Muscle of leg (tissue), 11 donors: ENCODE data around the gene VCL. TPM values are rescaled to one million over a fixed set of nuclear protein-coding genes. Genes with fewer than 3 reads are reported as not detected.

Experiments
- DNase-seq: peaks from one replicate; pipeline ENCODE4 v3.0.0; 2013
- H3K27ac ChIP-seq: one replicate; pipeline ENCODE4 v1.5.1; 2013; ENCODE audit warnings: mild to moderate bottlenecking, low read length, control low read depth
- H3K27me3 ChIP-seq: one replicate; pipeline ENCODE4 v1.6.1; 2013; ENCODE audit warnings: low read length; ENCODE audit not compliant: control insufficient read depth, insufficient read depth
- H3K36me3 ChIP-seq: one replicate; pipeline ENCODE4 v1.6.1; 2013; ENCODE audit warnings: low read length; ENCODE audit not compliant: control insufficient read depth, insufficient read depth
- H3K4me1 ChIP-seq: one replicate; pipeline ENCODE4 v1.6.1; 2013; ENCODE audit warnings: low read length; ENCODE audit not compliant: control insufficient read depth, insufficient read depth
- H3K4me3 ChIP-seq: one replicate; pipeline ENCODE4 v1.5.1; 2013; ENCODE audit warnings: low read length, control low read depth
- H3K9me3 ChIP-seq: replicated peaks from 2 replicates; pipeline ENCODE4 v1.6.1; 2013; ENCODE audit warnings: low read depth, low read length; ENCODE audit not compliant: control insufficient read depth
- WGBS: methylation state at CpG from one replicate; pipeline ENCODE4 v1.1.5; 2013; ENCODE audit warnings: missing lambda C conversion rate; ENCODE audit not compliant: insufficient coverage; 5-methylcytosine and 5-hydroxymethylcytosine counted together
- polyA plus RNA-seq, 8 donors: library from polyadenylated mRNA; unstranded; fragments of 120-200 nt; gene quantifications; one replicate each; pipeline versions ENCODE4 v1.2.1 to v1.2.3, GENCODE V29; 2013; ENCODE audit warnings: inconsistent platforms in 1 of 8, low replicate concordance in 1 of 8; ENCODE audit not compliant: insufficient read length in 8 of 8, insufficient read depth in 1 of 8
- total RNA-seq: library from RNA; stranded (reverse); fragments of 120-200 nt; gene quantifications from one replicate; pipeline ENCODE4 v1.2.4, GENCODE V29; 2013

The VCL gene
- total and polyA plus RNA-seq, 9 donors, result 99.2 to 153 (median 124) TPM

GRCh38 chr10:74079936-74080590 is 82.1 kb downstream of the VCL start:
- Histone ChIP-seq H3K36me3 (peaks cover 20% of the 10 kb centered on the region), H3K4me3 (no peak overlapping the region), H3K4me1 (no peaks in the 10 kb centered on the region), H3K27ac (no peak overlapping the region), H3K9me3 (no peaks in the 10 kb centered on the region), H3K27me3 (no peaks in the 10 kb centered on the region)
- WGBS, result no CpG with 5 or more reads among the region's 2 CpGs
- no peak for DNase-seq

- H3K27me3 ChIP-seq, result no peaks in the 10 kb centered on the region
- H3K36me3 ChIP-seq, result peaks cover 12% of the 10 kb centered on the region
- no peak overlapping the region for H3K27ac ChIP-seq
- DNase-seq, result peak; percentile 69
- 31% methylated on average over 2 of the region's 4 CpGs for WGBS
- H3K4me1 ChIP-seq, result no peaks in the 10 kb centered on the region
- no peak overlapping the region for H3K4me3 ChIP-seq
- no peaks in the 10 kb centered on the region for H3K9me3 ChIP-seq
Measured at GRCh38 chr10:74081192-74081803, 83.4 kb downstream of the VCL start.

GRCh38 chr10:74081941-74082718 is 84.2 kb downstream of the VCL start:
- peak; percentile 38 for DNase-seq
- 83% methylated on average over 1 of the region's 5 CpGs for WGBS
- no peak overlapping the region for H3K27ac ChIP-seq
- H3K4me1 ChIP-seq, result no peaks in the 10 kb centered on the region
- H3K36me3 ChIP-seq, result peaks cover 9% of the 10 kb centered on the region
- H3K9me3 ChIP-seq, result no peaks in the 10 kb centered on the region
- no peak overlapping the region for H3K4me3 ChIP-seq
- H3K27me3 ChIP-seq, result no peaks in the 10 kb centered on the region

- Histone ChIP-seq H3K27me3 (no peaks in the 10 kb centered on the region), H3K4me1 (no peaks in the 10 kb centered on the region), H3K36me3 (peaks cover 12% of the 10 kb centered on the region), H3K9me3 (no peaks in the 10 kb centered on the region), H3K4me3 (no peak overlapping the region), H3K27ac (no peak overlapping the region)
- 100% methylated on average over 1 of the region's 2 CpGs for WGBS
- no peak for DNase-seq
Measured at GRCh38 chr10:74083304-74083703, 85.4 kb downstream of the VCL start.

GRCh38 chr10:74084955-74085354 is 87.0 kb downstream of the VCL start:
- Histone ChIP-seq H3K27me3 (no peaks in the 10 kb centered on the region), H3K4me3 (no peak overlapping the region), H3K9me3 (no peaks in the 10 kb centered on the region), H3K27ac (no peak overlapping the region), H3K36me3 (peaks cover 13% of the 10 kb centered on the region), H3K4me1 (no peaks in the 10 kb centered on the region)
- WGBS, result no CpG with 5 or more reads among the region's 3 CpGs
- DNase-seq, result no peak

- no peak for DNase-seq
- peaks cover 20% of the 10 kb centered on the region for H3K36me3 ChIP-seq
- H3K4me3 ChIP-seq, result no peak overlapping the region
- WGBS, result 67% methylated on average over 1 of the region's 2 CpGs
- H3K9me3 ChIP-seq, result no peaks in the 10 kb centered on the region
- no peaks in the 10 kb centered on the region for H3K27me3 ChIP-seq
- H3K4me1 ChIP-seq, result no peaks in the 10 kb centered on the region
- H3K27ac ChIP-seq, result no peak overlapping the region
Measured at GRCh38 chr10:74086317-74086716, 88.4 kb downstream of the VCL start.

GRCh38 chr10:74088722-74089121 is 90.8 kb downstream of the VCL start:
- no peak overlapping the region for H3K27ac ChIP-seq
- H3K27me3 ChIP-seq, result no peaks in the 10 kb centered on the region
- 78% methylated on average over 1 of the region's 3 CpGs for WGBS
- H3K36me3 ChIP-seq, result peaks cover 30% of the 10 kb centered on the region
- H3K4me1 ChIP-seq, result no peaks in the 10 kb centered on the region
- H3K9me3 ChIP-seq, result no peaks in the 10 kb centered on the region
- H3K4me3 ChIP-seq, result no peak overlapping the region
- DNase-seq, result peak; percentile 18

GRCh38 chr10:74092372-74092771 is 94.5 kb downstream of the VCL start:
- DNase-seq, result no peak
- H3K9me3 ChIP-seq, result no peaks in the 10 kb centered on the region
- peaks cover 49% of the 10 kb centered on the region for H3K36me3 ChIP-seq
- WGBS, result no CpG with 5 or more reads among the region's 3 CpGs
- no peaks in the 10 kb centered on the region for H3K4me1 ChIP-seq
- no peak overlapping the region for H3K4me3 ChIP-seq
- no peak overlapping the region for H3K27ac ChIP-seq
- no peaks in the 10 kb centered on the region for H3K27me3 ChIP-seq

GRCh38 chr10:74093530-74094164 is 95.7 kb downstream of the VCL start:
- DNase-seq, result no peak
- Histone ChIP-seq H3K4me1 (no peaks in the 10 kb centered on the region), H3K4me3 (no peak overlapping the region), H3K9me3 (no peaks in the 10 kb centered on the region), H3K27me3 (no peaks in the 10 kb centered on the region), H3K27ac (no peak overlapping the region), H3K36me3 (peaks cover 57% of the 10 kb centered on the region)
- no CpG with 5 or more reads among the region's 4 CpGs for WGBS

- WGBS, result 89% methylated on average over 7 of the region's 7 CpGs
- Histone ChIP-seq H3K4me1 (no peaks in the 10 kb centered on the region), H3K4me3 (no peak overlapping the region), H3K27me3 (no peaks in the 10 kb centered on the region), H3K27ac (no peak overlapping the region), H3K36me3 (peaks cover 63% of the 10 kb centered on the region), H3K9me3 (no peaks in the 10 kb centered on the region)
- no peak for DNase-seq
Measured at GRCh38 chr10:74094231-74094630, 96.3 kb downstream of the VCL start.
